GM12892 (cell line): Measurements from ENCODE around the gene SNAPC5.
"Not testable (repeated sequence)": the region's sequence is repeated elsewhere in the genome, so short reads cannot be mapped to it uniquely, and the experiment has no call there.

Experiments used
- POLR2A ChIP-seq: IDR thresholded peaks from 2 replicates; pipeline ENCODE4 v1.6.1; 2011; ENCODE audit warnings: low read depth, low read length, control low read depth
- POLR2AphosphoS5 ChIP-seq: IDR thresholded peaks from 2 replicates; pipeline ENCODE4 v1.6.1; 2011; ENCODE audit warnings: low read depth, low read length, control low read depth
- TAF1 ChIP-seq: IDR thresholded peaks from 2 replicates; pipeline ENCODE4 v1.6.1; 2011; ENCODE audit warnings: low read depth, mild to moderate bottlenecking, control low read depth, low read length, borderline replicate concordance

DNA sequence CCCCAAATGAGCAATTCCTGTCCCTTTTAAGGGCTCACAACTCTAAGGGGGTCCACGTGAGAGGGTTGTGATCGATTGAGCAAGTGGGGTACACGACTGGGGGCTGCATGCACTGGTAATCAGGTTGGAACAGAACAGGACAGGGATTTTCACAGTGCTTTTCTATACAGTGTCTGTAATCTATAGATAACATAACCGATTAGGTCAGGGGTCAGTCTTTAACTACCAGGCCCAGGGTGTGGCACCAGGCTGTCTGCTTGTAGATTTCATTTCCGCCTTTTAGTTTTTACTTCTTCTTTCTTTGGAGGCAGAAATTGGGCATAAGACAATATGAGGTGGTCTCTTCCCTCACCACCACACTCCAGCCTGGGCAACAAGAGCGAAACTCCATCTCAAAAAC lies 32.3 kb downstream of the SNAPC5 start:
- TF ChIP-seq POLR2AphosphoS5, POLR2A, TAF1: not testable (repeated sequence)
